Activated T-cell treated with anti-CD3 and anti-CD28 coated beads, Interleukin-2, amount 50 U/mL, for 4 hours (primary cell): ENCODE results near the gene CDK15. TPM values are rescaled to one million over a fixed set of nuclear protein-coding genes. Genes with fewer than 3 reads are reported as not detected.

Source experiments
- ATAC-seq, 2 donors: fragments of 200-7000 bp; cut with Tn5 transposase; one replicate each; pipeline ENCODE4 v1.10.0; 2021
- DNase-seq: peaks from one replicate; pipeline ENCODE4 v3.0.0-alpha.2; 2020
- H3K27me3 Mint-ChIP-seq: one replicate; pipeline ENCODE4 v1.8.0; 2021; ENCODE audit warnings: low read depth, mixed read lengths
- H3K36me3 Mint-ChIP-seq: one replicate; pipeline ENCODE4 v1.8.0; 2022; ENCODE audit warnings: mixed read lengths; ENCODE audit not compliant: insufficient read depth
- H3K4me1 Mint-ChIP-seq: one replicate; pipeline ENCODE4 v1.8.0; 2021; ENCODE audit warnings: low read depth, mixed read lengths
- H3K4me3 Mint-ChIP-seq: one replicate; pipeline ENCODE4 v1.8.0; 2021; ENCODE audit warnings: mild to moderate bottlenecking, moderate library complexity, mixed read lengths
- H3K9me3 Mint-ChIP-seq: one replicate; pipeline ENCODE4 v1.8.0; 2021; ENCODE audit warnings: mixed read lengths
- total RNA-seq, 3 donors: library from RNA; stranded (reverse); gene quantifications; one replicate each; pipeline ENCODE4 v1.2.1, GENCODE V29; 2021

Gene CDK15
- total RNA-seq, 3 donors from 2014 or later, result not detected

DNA sequence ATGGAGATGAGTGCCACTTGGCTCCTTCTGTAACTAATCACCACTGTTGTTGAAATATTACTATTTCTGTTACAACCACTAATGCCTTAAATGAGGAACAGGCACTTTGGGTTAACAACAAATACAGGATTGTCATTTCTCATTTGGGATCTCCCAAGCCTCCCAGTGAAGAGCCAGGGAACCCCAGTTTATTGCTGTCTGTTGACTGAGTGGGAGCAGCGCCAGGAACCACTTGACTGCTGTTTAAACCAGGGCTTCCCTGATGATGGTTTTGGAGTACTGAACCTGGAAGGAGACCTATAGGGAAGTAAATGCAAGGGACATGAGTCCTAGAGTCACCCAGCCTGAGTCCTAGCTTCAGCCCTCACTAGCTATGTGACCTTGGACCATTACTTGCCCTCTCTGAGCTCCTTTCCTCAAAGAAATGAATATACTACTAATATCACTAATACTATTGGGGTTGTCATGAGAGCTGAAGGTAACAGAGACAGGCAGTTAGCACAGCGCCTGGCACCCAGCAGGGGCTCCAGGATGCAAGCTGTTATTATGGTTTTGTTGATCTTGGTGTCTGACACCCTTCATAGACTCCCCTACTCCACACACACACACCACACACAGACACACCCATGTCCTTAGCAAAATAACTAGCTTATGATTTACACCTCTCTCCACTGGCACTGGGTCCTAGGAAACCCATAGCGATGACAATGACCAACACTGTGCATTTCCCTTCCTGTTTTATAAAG, 123.1 kb downstream of the CDK15 start:
- H3K36me3 Mint-ChIP-seq, result no peaks in the 10 kb centered on the region
- no peak overlapping the region for H3K4me3 Mint-ChIP-seq
- DNase-seq (no peak), ATAC-seq (no peak)
- no peaks in the 10 kb centered on the region for H3K9me3 Mint-ChIP-seq
- peaks cover 20% of the 10 kb centered on the region for H3K27me3 Mint-ChIP-seq
- no peaks in the 10 kb centered on the region for H3K4me1 Mint-ChIP-seq

DNA sequence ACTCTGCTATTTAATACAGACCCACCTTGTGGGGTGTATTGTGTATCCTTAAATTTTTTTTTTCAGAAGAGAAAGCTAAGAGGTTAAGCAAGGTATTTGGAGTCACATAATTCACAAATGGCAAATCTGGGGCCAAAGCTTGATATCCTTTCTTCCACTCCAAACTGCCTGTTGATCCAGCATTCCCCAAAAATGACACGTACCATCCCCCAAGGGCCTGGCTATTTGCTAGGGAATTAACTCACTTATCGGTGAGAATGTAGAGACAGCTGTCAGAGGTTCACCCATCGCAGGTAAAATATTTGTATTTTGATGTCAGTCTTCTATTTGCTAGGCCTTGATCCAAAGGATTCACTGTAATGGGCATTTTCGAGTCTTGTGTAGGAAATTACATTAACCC, 123.7 kb downstream of the CDK15 start:
- no peaks in the 10 kb centered on the region for H3K9me3 Mint-ChIP-seq
- H3K36me3 Mint-ChIP-seq, result no peaks in the 10 kb centered on the region
- DNase-seq, result no peak
- H3K27me3 Mint-ChIP-seq, result peaks cover 17% of the 10 kb centered on the region
- ATAC-seq, result no peak
- no peak overlapping the region for H3K4me3 Mint-ChIP-seq
- H3K4me1 Mint-ChIP-seq, result no peaks in the 10 kb centered on the region

DNA sequence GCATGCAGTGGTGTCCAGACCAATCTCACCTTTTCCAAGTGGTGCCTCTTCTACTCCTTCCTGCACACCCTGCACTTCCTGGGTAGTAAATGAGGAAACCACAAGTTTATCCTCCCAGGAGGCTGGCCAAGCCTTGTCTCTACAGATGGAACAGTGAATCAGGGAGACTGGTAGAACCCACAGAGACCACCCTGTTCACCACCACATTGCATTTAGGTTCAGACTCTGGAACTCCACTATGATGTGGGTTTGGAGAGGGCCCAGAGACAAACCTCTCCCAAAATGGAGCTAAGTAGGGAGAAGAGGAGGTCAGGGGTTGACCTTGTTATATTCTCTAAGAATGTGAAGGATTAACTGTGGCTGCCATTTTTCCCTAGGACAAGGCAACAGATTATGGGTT, 124.5 kb downstream of the CDK15 start:
- DNase-seq, result no peak
- no peak overlapping the region for H3K4me3 Mint-ChIP-seq

DNA sequence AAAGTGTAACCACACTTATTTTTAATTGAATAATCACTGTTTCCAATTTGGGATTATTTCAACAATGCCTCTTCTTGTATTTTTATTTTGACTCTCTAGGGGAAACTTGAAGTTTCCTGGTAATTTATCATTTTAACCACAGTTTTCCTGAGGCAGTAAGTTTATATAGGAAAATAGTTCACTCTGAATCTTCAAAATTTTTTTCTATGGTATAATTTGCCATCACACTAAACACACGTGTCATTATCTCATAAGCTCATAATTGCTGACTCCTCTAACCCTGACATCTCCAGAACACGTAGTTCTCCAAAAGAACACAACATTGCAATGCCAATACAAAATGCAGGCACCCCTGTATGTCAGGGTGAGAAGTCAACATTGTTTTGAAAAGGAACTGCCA, 125.1 kb downstream of the CDK15 start:
- no peaks in the 10 kb centered on the region for H3K9me3 Mint-ChIP-seq
- peaks cover 11% of the 10 kb centered on the region for H3K27me3 Mint-ChIP-seq
- ATAC-seq, result no peak
- no peaks in the 10 kb centered on the region for H3K4me1 Mint-ChIP-seq
- H3K36me3 Mint-ChIP-seq, result no peaks in the 10 kb centered on the region
- no peak overlapping the region for H3K4me3 Mint-ChIP-seq
- no peak for DNase-seq

More for the DNA sequence above, 124.5 kb downstream of the CDK15 start:
- H3K27me3 Mint-ChIP-seq, result peaks cover 14% of the 10 kb centered on the region
- H3K36me3 Mint-ChIP-seq, result no peaks in the 10 kb centered on the region
- H3K9me3 Mint-ChIP-seq, result no peaks in the 10 kb centered on the region
- ATAC-seq, result no peak
- H3K4me1 Mint-ChIP-seq, result no peaks in the 10 kb centered on the region

DNA sequence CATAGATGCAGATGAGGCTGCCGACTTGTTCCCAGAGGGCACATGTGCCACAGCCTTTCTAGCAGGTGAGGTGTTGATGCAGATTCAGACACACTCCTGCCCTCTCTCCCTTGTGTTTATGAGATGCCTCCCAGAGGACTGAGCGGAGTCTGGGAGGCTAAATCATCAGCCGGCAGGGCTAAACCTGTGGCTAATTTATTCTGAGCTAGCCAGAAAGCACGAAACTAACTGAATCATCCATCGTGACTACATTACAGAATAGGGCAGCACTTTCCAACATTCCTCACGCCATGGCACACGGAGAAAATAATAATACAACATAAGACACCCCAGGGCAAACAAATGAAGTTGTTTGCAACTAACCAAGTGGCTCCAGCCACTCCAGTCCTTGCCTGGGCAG, 125.6 kb downstream of the CDK15 start:
- Mint-ChIP-seq H3K36me3 (no peaks in the 10 kb centered on the region), H3K27me3 (peaks cover 11% of the 10 kb centered on the region), H3K4me3 (no peak overlapping the region), H3K9me3 (no peaks in the 10 kb centered on the region), H3K4me1 (no peaks in the 10 kb centered on the region)
- DNase-seq, result no peak
- no peak for ATAC-seq

DNA sequence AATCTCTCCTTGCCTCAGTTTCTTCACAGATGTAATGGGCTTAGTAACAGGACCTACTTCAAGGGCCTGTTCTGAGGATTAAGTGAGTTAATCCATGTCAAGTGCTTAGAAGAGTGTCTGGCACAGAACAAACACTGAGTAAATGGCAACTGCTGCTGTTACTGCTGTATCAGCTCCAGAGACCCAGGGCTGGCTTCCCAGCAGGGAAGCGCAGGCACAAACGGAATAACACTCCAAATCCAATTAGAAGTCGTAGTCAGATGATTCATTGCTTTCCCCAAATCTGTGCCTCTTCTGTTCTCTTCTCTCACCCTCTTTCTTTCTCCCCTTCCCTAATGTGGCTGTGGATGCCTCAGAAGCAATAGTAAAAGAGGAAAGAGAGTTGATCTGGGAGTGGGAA, 126.2 kb downstream of the CDK15 start:
- peaks cover 11% of the 10 kb centered on the region for H3K27me3 Mint-ChIP-seq
- H3K9me3 Mint-ChIP-seq, result no peaks in the 10 kb centered on the region

DNA sequence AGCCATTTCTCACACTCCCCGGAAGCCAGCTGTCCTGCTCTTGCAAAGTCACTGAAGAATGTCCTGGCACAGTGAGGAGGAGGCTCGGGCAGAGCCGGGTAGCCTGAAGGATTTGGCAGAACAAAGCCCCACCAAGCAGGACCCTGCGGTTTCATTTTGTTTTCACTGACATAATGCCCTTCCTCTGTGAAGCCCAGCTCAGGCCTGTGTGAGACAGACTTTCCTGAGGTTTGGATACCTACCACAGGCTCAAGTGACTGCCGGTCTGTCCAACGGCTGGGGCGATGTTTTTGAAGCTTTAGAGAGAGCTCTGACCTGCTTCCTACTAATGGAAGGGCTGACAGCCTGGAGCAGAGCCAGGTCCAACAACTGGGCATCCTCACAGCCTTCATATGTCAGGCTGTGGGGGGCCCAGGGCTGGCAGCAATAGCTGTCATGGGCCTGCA, 127.5 kb downstream of the CDK15 start:
- no peaks in the 10 kb centered on the region for H3K36me3 Mint-ChIP-seq
- peaks cover 9% of the 10 kb centered on the region for H3K27me3 Mint-ChIP-seq
- ATAC-seq (no peak), DNase-seq (no peak)
- H3K9me3 Mint-ChIP-seq, result no peaks in the 10 kb centered on the region
- no peak overlapping the region for H3K4me3 Mint-ChIP-seq
- no peaks in the 10 kb centered on the region for H3K4me1 Mint-ChIP-seq

More for the DNA sequence above, 126.2 kb downstream of the CDK15 start:
- ATAC-seq, result no peak
- no peaks in the 10 kb centered on the region for H3K36me3 Mint-ChIP-seq
- DNase-seq, result no peak
- H3K4me1 Mint-ChIP-seq, result no peaks in the 10 kb centered on the region
- no peak overlapping the region for H3K4me3 Mint-ChIP-seq

DNA sequence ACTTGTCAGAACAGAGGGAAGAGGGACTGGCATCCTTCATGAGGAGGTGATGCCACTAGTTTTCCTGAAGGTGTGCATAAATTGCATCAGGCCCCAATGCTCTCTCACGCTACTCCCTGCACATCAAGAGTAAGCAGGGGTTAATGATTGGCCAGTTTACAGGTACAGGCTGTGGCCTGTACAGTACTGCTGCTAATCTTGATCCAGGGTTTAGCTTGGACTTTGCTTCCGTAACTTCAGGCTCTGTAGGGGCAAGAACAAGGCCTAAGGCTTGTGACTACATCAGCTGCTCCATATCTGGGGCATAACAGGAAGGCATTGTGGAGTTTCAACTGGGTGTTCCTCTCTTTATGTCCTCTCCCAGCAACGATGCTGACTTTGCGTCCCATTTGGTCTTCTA, 130.5 kb downstream of the CDK15 start:
- H3K36me3 Mint-ChIP-seq, result no peaks in the 10 kb centered on the region
- no peaks in the 10 kb centered on the region for H3K9me3 Mint-ChIP-seq
- H3K4me1 Mint-ChIP-seq, result no peaks in the 10 kb centered on the region
- H3K4me3 Mint-ChIP-seq, result no peak overlapping the region
- peaks cover 7% of the 10 kb centered on the region for H3K27me3 Mint-ChIP-seq
- DNase-seq, result no peak
- ATAC-seq, result no peak

DNA sequence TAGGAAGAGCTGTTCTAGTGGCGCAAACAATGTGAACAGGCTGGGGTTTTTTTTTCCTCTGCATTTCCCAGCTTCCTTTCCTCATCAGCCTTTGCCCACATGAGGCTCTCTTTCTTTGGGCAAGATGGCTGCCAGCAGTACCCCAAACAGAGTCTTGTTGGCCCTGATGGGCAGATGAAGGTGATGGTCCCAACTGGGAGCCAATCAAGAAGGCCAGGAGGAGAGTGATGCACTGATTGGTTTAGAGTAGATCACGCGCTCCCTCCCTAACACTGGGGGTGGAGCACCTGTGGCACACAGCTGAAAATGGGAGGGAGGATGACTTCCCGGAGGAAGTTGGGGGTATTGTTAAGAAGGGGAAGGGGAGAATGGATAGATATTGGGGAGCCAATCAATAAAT, 131.0 kb downstream of the CDK15 start:
- DNase-seq (no peak), ATAC-seq (no peak)
- H3K4me1 Mint-ChIP-seq, result no peaks in the 10 kb centered on the region

DNA sequence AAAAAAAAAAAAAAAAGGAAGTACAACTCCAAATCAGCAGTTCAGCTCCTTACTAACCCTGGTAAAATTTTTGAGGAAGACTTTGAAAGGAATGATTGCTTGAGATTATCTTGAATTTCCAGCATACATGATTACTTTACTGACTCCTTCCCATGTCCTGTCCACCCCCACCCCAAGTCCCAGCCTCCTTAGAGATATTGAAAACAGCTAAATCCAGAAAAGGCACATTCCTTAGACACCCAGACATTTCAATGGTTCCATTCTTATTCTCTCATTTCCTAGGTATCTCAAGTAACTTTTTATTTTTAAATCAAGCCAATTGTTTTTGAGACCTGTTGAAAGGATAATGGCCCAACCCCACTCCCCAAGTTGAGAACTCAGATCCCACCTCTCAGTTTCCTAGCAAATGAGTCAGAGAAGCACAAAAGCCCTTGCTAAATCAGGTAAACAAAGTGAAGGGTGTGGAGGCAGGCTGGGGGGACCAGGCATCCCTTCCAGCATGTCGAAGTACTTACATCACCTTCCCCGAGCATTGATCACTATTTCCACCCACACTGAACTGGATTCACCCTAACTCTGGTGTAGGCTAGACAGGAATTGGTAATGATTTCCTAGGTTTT, 131.9 kb downstream of the CDK15 start:
- no peaks in the 10 kb centered on the region for H3K4me1 Mint-ChIP-seq
- no peaks in the 10 kb centered on the region for H3K36me3 Mint-ChIP-seq
- H3K4me3 Mint-ChIP-seq, result no peak overlapping the region
- DNase-seq, result no peak
- ATAC-seq, result no peak
- peaks cover 2% of the 10 kb centered on the region for H3K27me3 Mint-ChIP-seq
- no peaks in the 10 kb centered on the region for H3K9me3 Mint-ChIP-seq

More for the DNA sequence above, 131.0 kb downstream of the CDK15 start:
- Mint-ChIP-seq H3K4me3 (no peak overlapping the region), H3K27me3 (peaks cover 3% of the 10 kb centered on the region), H3K36me3 (no peaks in the 10 kb centered on the region), H3K9me3 (no peaks in the 10 kb centered on the region)

DNA sequence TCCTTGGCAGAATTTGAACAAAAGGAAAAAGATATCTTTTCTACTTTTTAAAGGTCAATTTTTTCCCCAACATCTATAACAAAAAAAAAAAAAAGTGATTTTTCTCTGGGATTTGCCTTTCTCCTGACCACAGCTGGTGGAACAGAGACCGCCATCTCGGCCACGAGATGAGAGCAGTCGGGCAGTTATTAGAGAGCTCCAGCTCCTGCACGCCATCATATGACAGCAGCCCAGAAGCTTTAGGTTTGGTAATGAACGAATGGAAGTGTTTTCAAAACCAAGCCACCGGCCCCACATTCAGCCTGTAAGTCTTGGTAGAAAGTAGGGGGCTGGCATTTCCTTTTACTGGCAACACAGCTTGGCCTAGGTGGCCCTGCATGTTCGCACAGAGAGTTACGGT, 132.4 kb downstream of the CDK15 start:
- ATAC-seq, result no peak
- Mint-ChIP-seq H3K4me3 (no peak overlapping the region), H3K27me3 (peaks cover 2% of the 10 kb centered on the region), H3K4me1 (no peaks in the 10 kb centered on the region), H3K36me3 (no peaks in the 10 kb centered on the region), H3K9me3 (no peaks in the 10 kb centered on the region)
- no peak for DNase-seq

DNA sequence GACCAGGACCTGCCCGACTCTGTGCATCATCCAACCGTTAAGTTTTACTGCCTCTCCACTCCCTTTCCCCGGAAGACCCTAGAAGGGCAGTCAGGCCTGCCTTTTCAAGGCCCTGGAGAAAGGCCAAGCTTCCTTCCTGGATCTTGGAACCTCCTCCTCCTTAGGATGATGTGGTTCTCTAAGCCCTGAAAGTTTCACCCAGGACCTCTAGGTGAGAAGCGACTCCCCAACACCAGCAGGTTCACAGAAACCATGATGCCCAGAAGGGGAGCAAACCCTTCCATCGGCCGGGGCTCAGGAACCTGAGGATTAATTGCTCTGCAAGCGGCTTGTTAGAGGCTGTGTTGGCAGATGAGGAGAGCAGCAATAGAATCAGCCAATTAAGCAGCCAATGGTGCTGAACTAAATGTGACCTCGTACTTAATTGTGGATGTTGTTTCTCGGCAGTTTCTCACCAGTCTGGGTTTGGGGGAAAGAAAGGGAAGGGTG, 133.2 kb downstream of the CDK15 start:
- Mint-ChIP-seq H3K36me3 (no peaks in the 10 kb centered on the region), H3K4me3 (no peak overlapping the region), H3K4me1 (no peaks in the 10 kb centered on the region), H3K27me3 (peaks cover 2% of the 10 kb centered on the region), H3K9me3 (no peaks in the 10 kb centered on the region)
- ATAC-seq (no peak), DNase-seq (no peak)

DNA sequence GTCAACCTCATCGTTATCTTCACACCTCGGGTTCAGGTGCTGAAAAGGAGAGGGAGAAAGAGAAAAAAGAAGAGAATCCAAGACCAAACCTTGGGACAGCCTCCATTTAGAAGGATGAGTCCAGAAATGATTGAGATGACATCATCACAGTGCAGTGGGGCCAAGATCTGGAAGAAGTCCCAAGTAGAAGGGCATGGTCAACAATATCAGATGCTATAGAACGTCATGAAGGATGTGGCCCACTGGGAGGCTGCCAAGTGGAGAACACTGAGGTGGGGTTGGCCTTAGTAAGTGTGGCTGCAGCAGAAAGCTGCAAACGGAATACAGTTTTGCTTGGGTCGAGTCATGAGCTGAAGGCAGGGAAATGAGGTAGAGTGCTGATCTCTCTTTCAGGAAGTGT, 136.2 kb downstream of the CDK15 start:
- no peak for ATAC-seq
- Mint-ChIP-seq H3K4me3 (no peak overlapping the region), H3K4me1 (no peaks in the 10 kb centered on the region), H3K27me3 (peaks cover 3% of the 10 kb centered on the region), H3K36me3 (no peaks in the 10 kb centered on the region), H3K9me3 (no peaks in the 10 kb centered on the region)
- no peak for DNase-seq
